ENCODE results near the gene ABCC10. TPM values are rescaled to one million over a fixed set of nuclear protein-coding genes. Genes with fewer than 3 reads are reported as not detected.
"Not testable (repeated sequence)": the region's sequence is repeated elsewhere in the genome, so short reads cannot be mapped to it uniquely, and the experiment has no call there.

ABCC10 gene
- total RNA-seq, 1 donor from 2014 or later = 22.8 TPM

DNA sequence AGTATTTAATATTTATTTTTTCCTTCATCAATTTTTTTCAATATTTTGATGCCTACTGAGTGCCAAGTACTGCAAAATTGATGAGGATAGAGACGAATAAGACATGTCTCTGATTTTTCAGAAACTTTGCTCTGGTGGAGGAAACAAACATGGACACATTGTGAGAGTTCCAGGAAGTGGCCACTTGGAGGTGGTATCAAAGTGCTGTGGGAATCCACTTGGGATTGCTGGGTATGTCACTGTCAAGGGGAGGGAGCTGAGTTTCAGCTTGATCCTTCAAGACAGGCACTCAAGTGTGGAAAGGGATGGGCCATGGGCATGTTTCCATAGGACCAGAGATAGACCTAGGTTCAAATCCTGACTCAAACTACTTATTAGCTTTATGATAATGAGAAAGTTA, 24.5 kb upstream of the ABCC10 start:
- Histone ChIP-seq H3K4me3 (no peak overlapping the region), H3K27me3 (no peaks in the 10 kb centered on the region), H3K36me3 (no peaks in the 10 kb centered on the region), H3K27ac (no peak overlapping the region), H3K9me3 (no peaks in the 10 kb centered on the region), H3K4me1 (no peaks in the 10 kb centered on the region)
- DNase-seq (ENCODE audit: extremely low spot score in 2 of 2) = no peak
- no peak for TF ChIP-seq POLR2A (IDR thresholded peaks at IDR 0.05)
- TF ChIP-seq, protein P1, sequence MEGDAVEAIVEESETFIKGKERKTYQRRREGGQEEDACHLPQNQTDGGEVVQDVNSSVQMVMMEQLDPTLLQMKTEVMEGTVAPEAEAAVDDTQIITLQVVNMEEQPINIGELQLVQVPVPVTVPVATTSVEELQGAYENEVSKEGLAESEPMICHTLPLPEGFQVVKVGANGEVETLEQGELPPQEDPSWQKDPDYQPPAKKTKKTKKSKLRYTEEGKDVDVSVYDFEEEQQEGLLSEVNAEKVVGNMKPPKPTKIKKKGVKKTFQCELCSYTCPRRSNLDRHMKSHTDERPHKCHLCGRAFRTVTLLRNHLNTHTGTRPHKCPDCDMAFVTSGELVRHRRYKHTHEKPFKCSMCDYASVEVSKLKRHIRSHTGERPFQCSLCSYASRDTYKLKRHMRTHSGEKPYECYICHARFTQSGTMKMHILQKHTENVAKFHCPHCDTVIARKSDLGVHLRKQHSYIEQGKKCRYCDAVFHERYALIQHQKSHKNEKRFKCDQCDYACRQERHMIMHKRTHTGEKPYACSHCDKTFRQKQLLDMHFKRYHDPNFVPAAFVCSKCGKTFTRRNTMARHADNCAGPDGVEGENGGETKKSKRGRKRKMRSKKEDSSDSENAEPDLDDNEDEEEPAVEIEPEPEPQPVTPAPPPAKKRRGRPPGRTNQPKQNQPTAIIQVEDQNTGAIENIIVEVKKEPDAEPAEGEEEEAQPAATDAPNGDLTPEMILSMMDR (IDR thresholded peaks at IDR 0.05) = no peak
- intact Hi-C loops (cut with DNase I) = no loop called here

DNA sequence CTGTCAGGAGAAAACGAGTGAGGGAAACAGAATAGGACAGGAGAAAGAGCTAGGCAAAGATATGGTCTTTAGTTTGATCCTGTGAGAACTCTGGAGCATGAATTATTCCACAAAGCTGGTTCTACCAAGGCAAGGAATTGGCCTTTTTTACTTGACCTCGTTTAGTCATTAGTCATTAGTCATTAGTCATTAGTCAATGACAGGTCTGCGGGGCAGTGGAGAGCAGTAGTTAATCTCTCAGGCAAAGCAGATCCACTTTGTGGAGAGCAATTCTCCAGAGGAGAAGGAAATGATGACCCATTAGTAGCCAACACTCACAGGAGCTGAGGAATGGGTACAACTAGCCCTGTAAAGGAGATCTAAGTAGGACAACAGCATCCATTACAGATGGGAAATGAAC, 22.0 kb upstream of the ABCC10 start:
- Histone ChIP-seq H3K36me3 (no peaks in the 10 kb centered on the region), H3K27ac (no peak overlapping the region), H3K9me3 (no peaks in the 10 kb centered on the region), H3K4me1 (no peaks in the 10 kb centered on the region), H3K27me3 (no peaks in the 10 kb centered on the region), H3K4me3 (no peak overlapping the region)
- TF ChIP-seq POLR2AphosphoS5 (IDR thresholded peaks at IDR 0.05; ENCODE audit: insufficient read depth in 1 of 2, low read depth in 1 of 2) (no peak), POLR2A (IDR thresholded peaks at IDR 0.05) (no peak)
- TF ChIP-seq, protein P1 (IDR thresholded peaks at IDR 0.05) = no peak
- DNase-seq (ENCODE audit: extremely low spot score in 2 of 2) = no peak
- intact Hi-C loops (cut with DNase I) = no loop called here

DNA sequence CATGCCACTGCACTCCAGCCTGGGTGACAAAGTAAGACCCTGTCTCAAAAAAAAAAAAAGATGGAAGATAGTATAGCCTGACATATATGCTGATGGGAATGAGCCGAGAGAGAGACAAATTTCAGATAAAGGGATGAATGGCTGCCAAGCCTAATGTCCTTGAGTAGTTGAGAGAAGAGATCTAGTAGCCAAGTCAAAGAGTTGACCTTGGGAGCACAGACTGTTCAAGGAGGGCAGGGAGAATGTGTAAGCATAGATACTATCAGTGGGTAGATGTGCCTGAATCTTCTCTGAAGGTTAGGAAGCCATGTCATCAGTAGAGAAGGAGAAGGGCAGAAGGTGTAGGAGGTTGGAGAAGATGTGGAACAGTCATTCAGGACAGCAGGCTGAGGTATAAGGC, 20.0 kb upstream of the ABCC10 start:
- no peak for TF ChIP-seq POLR2AphosphoS5 (IDR thresholded peaks at IDR 0.05; ENCODE audit: insufficient read depth in 1 of 2, low read depth in 1 of 2)
- no peak for TF ChIP-seq POLR2A (IDR thresholded peaks at IDR 0.05)
- TF ChIP-seq, protein P1 (IDR thresholded peaks at IDR 0.05) = no peak
- Histone ChIP-seq H3K36me3 (no peaks in the 10 kb centered on the region), H3K4me1 (no peaks in the 10 kb centered on the region), H3K27ac (no peak overlapping the region), H3K4me3 (no peak overlapping the region), H3K9me3 (no peaks in the 10 kb centered on the region), H3K27me3 (no peaks in the 10 kb centered on the region)
- DNase-seq (ENCODE audit: extremely low spot score in 2 of 2) = no peak
- intact Hi-C loops (cut with DNase I) = no loop called here

DNA sequence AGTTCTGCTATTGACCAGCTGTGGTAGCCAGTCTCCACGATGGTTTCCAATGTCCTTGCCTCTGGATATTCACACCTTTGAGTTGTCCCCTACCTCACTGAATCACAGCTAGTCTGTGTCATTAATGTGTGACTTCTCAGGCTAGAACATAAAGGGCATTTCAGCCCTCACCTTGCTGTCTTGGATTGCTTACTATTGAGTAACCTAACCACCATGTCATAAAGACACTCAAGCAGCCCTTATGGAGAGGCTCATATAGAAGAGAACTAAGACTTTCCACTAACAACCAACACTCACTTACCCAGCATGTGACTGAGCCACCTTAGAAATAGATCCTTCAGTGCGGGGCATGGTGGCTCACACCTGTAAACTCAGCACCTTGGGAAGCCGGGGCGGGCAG, 19.1 kb upstream of the ABCC10 start:
- H3K27me3 ChIP-seq = no peaks in the 10 kb centered on the region
- no peak for DNase-seq (ENCODE audit: extremely low spot score in 2 of 2)
- no peaks in the 10 kb centered on the region for H3K4me1 ChIP-seq
- intact Hi-C loops (cut with DNase I) = no loop called here
- no peaks in the 10 kb centered on the region for H3K36me3 ChIP-seq
- H3K27ac ChIP-seq = no peak overlapping the region
- H3K4me3 ChIP-seq = no peak overlapping the region
- H3K9me3 ChIP-seq = no peaks in the 10 kb centered on the region
- TF ChIP-seq, protein P1 (IDR thresholded peaks at IDR 0.05) = no peak
- TF ChIP-seq POLR2A (IDR thresholded peaks at IDR 0.05) = no peak
- no peak for TF ChIP-seq POLR2AphosphoS5 (IDR thresholded peaks at IDR 0.05; ENCODE audit: insufficient read depth in 1 of 2, low read depth in 1 of 2)

DNA sequence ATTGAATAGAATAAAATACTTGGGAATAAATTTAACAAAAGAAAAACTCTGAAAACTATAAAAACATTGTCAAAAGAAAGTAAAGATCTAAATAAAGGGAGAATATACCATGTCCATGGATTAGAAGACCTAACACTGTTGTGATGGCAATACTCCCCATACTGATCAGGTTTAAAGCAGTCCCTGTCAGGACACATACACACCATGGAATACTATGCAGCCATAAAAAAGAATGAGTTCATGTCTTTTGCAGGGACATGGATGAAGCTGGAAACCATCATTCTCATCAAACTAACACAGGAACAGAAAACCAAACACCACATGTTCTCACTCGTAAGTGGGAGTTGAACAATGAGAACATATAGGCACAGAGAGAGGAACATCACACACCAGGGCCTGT, 16.6 kb upstream of the ABCC10 start:
- H3K36me3 ChIP-seq; H3K4me3 ChIP-seq; H3K9me3 ChIP-seq; H3K27me3 ChIP-seq; intact Hi-C loops (cut with DNase I); DNase-seq (ENCODE audit: extremely low spot score in 2 of 2); H3K27ac ChIP-seq; H3K4me1 ChIP-seq: not testable (repeated sequence)

DNA sequence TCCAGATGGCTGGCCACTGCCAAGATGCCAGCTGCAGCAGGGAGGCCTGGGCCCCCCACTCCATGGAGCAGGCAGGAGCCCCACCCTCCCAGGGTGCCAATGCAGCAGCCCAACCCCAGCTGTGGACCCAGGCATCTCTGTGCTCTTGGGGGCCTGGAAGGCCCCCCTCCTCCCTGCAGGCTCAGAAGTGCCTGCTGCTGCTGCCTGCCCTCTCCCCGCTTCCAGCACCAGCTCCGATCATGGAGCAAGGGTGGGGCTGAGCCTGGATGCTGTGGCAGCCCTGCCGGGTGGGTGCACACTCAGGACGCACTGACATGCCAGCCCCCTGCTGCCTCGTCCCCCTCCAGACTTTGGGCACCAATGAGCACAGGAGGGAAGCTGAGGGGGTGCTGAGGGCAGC, 14.8 kb upstream of the ABCC10 start:
- DNase-seq (ENCODE audit: extremely low spot score in 2 of 2) = no peak
- Histone ChIP-seq H3K4me1 (no peaks in the 10 kb centered on the region), H3K27ac (no peak overlapping the region), H3K27me3 (no peaks in the 10 kb centered on the region), H3K9me3 (no peaks in the 10 kb centered on the region), H3K4me3 (no peak overlapping the region), H3K36me3 (no peaks in the 10 kb centered on the region)
- TF ChIP-seq, protein P1 (IDR thresholded peaks at IDR 0.05) = no peak
- TF ChIP-seq POLR2A (IDR thresholded peaks at IDR 0.05) (no peak), POLR2AphosphoS5 (IDR thresholded peaks at IDR 0.05; ENCODE audit: insufficient read depth in 1 of 2, low read depth in 1 of 2) (no peak)
- intact Hi-C loops (cut with DNase I) = no loop called here
